ENCODE measurements around the gene OPTC. TPM values are rescaled to one million over a fixed set of nuclear protein-coding genes. Genes with fewer than 3 reads are reported as not detected.
"Not testable (repeated sequence)": the region's sequence is repeated elsewhere in the genome, so short reads cannot be mapped to it uniquely, and the experiment has no call there.

OPTC gene
- total RNA-seq, 1 experiment from 2014 or later: not detected

- Histone ChIP-seq H3K4me1 (peaks cover 4% of the 10 kb centered on the region; the same call in 1 of the 2 replicates), H3K9me3 (replicated peaks) (no peaks in the 10 kb centered on the region), H3K27me3 (peaks cover 16% of the 10 kb centered on the region), H3K27ac (no peak overlapping the region), H3K4me3 (no peak overlapping the region), H3K36me3 (no peaks in the 10 kb centered on the region)
- no peak for DNase-seq
Observed at GRCh38 chr1:203459671-203460201, 34.2 kb upstream of the OPTC start.

- peaks cover 35% of the 10 kb centered on the region for H3K27me3 ChIP-seq
- H3K36me3 ChIP-seq: no peaks in the 10 kb centered on the region
- H3K9me3 ChIP-seq (replicated peaks): no peaks in the 10 kb centered on the region
- H3K4me3 ChIP-seq: no peak overlapping the region
- no peak for DNase-seq
- no peak overlapping the region for H3K27ac ChIP-seq
- H3K4me1 ChIP-seq: no peaks in the 10 kb centered on the region
Observed at GRCh38 chr1:203461717-203462116, 32.2 kb upstream of the OPTC start.

- no peaks in the 10 kb centered on the region for H3K36me3 ChIP-seq
- H3K9me3 ChIP-seq (replicated peaks): no peaks in the 10 kb centered on the region
- H3K27me3 ChIP-seq: peaks cover 36% of the 10 kb centered on the region
- H3K27ac ChIP-seq: no peak overlapping the region
- no peak for DNase-seq
- no peaks in the 10 kb centered on the region for H3K4me1 ChIP-seq
- no peak overlapping the region for H3K4me3 ChIP-seq
Observed at GRCh38 chr1:203462143-203462542, 31.8 kb upstream of the OPTC start.

DNA sequence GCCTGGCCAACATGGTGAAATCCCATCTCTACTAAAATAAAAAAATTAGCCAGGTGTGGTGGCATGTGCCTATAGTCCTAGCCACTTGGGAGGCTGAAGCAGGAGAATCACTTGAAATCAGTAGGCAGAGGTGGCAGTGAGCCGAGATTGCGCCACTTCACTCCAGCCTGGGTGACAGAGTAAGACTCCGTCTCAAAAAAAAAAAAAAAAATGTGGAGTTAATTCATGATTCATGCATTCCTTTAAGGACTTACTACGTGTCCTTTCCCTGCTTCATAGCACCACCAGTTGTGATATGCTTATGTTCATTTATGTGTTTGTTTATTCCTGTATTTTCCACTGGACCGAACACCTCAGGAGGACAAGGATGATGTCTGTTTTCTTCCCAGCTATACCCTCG is 31.1 kb upstream of the OPTC start:
- Histone ChIP-seq H3K36me3 (no peaks in the 10 kb centered on the region), H3K4me1 (no peaks in the 10 kb centered on the region), H3K9me3 (replicated peaks) (no peaks in the 10 kb centered on the region), H3K4me3 (no peak overlapping the region), H3K27ac (no peak overlapping the region), H3K27me3 (peaks cover 36% of the 10 kb centered on the region)
- no peak for DNase-seq

DNA sequence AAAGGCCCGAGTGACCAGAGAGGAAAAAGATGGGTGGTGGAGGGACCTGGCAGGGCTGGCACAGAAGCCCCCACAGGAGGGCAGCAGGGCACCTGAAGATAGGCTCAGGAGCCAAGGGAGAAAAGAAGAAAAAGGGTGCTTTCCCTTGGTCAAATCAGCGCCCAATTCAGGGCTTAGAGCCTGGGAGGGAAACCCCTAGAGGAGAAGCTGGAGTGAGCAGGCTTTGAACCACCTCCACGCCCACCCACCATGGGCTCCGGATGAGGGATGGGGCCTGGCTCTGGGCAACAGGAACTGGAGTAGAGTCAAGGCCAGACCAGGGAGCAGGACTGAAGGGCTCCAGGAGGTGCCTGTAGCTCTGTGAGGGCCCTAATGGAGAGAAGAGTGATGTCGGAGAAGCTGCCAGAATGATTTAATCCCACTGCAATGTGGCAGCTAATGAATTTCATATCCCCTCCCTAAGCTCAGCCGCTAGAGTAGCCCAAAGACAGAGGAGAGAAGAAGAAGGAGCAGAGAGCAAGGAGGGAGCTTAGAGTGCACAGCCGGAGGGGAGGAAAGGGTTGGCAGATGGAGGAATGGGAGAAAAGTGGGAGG is 30.4 kb upstream of the OPTC start:
- Histone ChIP-seq H3K36me3 (no peaks in the 10 kb centered on the region), H3K9me3 (replicated peaks) (no peaks in the 10 kb centered on the region), H3K27me3 (peaks cover 36% of the 10 kb centered on the region), H3K4me3 (no peak overlapping the region), H3K27ac (no peak overlapping the region), H3K4me1 (no peaks in the 10 kb centered on the region)
- DNase-seq: no peak

- Histone ChIP-seq H3K4me3 (no peak overlapping the region), H3K27me3 (peaks cover 36% of the 10 kb centered on the region), H3K36me3 (no peaks in the 10 kb centered on the region), H3K27ac (no peak overlapping the region), H3K9me3 (replicated peaks) (no peaks in the 10 kb centered on the region), H3K4me1 (no peaks in the 10 kb centered on the region)
- no peak for DNase-seq
Observed at GRCh38 chr1:203464226-203464625, 29.7 kb upstream of the OPTC start.

DNA sequence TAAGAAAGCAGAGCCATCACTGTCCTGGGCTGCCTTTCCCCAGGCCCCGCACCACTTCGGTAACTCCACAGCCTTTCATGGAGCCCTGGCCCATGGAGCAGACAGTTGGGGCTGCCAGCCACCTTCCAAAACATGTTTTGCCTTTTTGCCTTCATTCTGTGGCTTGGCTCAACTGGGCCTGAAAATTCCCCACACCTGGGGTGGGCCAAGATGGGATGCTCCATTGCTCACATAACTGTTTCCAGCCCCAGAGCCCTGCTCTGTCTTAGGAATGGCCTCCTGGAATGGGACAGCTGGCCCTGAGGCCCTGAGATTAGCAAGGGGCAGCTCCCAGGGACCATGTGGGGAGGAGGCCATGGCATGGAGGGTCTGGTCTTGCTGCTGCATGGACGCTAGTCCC is 29.2 kb upstream of the OPTC start:
- H3K36me3 ChIP-seq: no peaks in the 10 kb centered on the region
- H3K4me1 ChIP-seq: no peaks in the 10 kb centered on the region
- peaks cover 32% of the 10 kb centered on the region for H3K27me3 ChIP-seq
- H3K27ac ChIP-seq: no peak overlapping the region
- no peaks in the 10 kb centered on the region for H3K9me3 ChIP-seq (replicated peaks)
- no peak overlapping the region for H3K4me3 ChIP-seq
- DNase-seq: no peak

GRCh38 chr1:203465146-203465798 is 28.7 kb upstream of the OPTC start:
- Histone ChIP-seq H3K4me3 (no peak overlapping the region), H3K36me3 (no peaks in the 10 kb centered on the region), H3K27me3 (peaks cover 31% of the 10 kb centered on the region), H3K9me3 (replicated peaks) (no peaks in the 10 kb centered on the region), H3K27ac (no peak overlapping the region), H3K4me1 (no peaks in the 10 kb centered on the region)
- no peak for DNase-seq

GRCh38 chr1:203465948-203466347 is 28.0 kb upstream of the OPTC start:
- no peak overlapping the region for H3K27ac ChIP-seq
- H3K4me1 ChIP-seq: no peaks in the 10 kb centered on the region

DNA sequence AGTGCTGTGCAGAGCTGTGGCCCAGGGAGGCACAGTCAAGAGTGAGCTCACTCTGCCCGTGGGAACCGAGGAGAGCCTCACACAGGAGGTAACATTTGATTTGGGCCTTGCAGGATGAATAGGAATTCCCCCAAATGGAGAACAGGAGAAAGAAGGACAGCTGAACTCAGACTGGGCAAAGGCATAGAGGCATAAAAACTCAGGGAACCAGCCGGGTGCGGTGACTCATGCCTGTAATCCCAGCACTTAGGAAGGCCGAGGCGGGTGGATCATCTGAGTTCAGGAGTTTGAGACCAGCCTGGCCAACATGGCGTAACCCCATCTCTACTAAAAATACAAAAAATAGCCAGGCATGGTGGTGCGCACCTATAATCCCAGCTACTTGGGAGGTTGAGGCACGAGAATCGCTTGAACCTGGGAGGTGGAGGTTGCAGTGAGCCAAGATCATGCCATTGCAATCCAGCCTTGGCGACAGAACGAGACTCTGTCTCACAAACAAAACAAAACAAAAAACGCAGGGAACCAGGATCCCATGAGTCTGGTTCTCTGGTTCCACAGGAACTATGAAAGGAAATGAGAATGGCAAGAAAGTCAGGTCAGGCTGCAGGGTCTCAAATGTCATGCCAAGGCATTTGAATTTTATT is 26.9 kb upstream of the OPTC start:
- not testable (repeated sequence) for H3K4me3 ChIP-seq; H3K9me3 ChIP-seq (replicated peaks); H3K27ac ChIP-seq; H3K4me1 ChIP-seq; H3K36me3 ChIP-seq
- DNase-seq: peak in 1 of 2 experiments; percentile 30
- peaks cover 31% of the 10 kb centered on the region for H3K27me3 ChIP-seq

More at GRCh38 chr1:203465948-203466347, 28.0 kb upstream of the OPTC start:
- DNase-seq: no peak
- H3K4me3 ChIP-seq: no peak overlapping the region
- H3K36me3 ChIP-seq: no peaks in the 10 kb centered on the region
- no peaks in the 10 kb centered on the region for H3K9me3 ChIP-seq (replicated peaks)
- peaks cover 31% of the 10 kb centered on the region for H3K27me3 ChIP-seq

DNA sequence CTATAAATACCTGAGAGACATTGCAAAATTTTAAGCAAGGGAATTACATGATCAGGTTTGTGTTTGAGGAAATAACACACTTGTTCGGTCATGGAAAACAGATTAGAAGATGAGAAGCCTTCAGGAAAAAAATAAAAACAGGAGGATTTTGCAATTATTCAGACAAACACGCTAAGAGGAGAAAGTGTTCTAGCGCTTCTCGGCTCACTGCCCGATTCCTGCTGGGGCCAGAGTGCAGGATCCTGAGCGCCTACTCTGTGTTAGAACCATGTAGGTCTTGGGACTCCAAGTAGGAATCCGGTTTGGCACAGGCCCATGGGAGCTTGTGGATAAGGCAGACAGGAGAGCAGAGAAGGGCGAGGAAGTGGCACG is 26.4 kb upstream of the OPTC start:
- no peak overlapping the region for H3K4me3 ChIP-seq
- no peak overlapping the region for H3K27ac ChIP-seq
- H3K4me1 ChIP-seq: no peaks in the 10 kb centered on the region

GRCh38 chr1:203468326-203468725 is 25.6 kb upstream of the OPTC start:
- Histone ChIP-seq H3K4me1 (no peaks in the 10 kb centered on the region), H3K27ac (no peak overlapping the region), H3K4me3 (no peak overlapping the region), H3K9me3 (replicated peaks) (no peaks in the 10 kb centered on the region), H3K27me3 (peaks cover 27% of the 10 kb centered on the region), H3K36me3 (no peaks in the 10 kb centered on the region)
- no peak for DNase-seq

More for the DNA sequence above, 26.4 kb upstream of the OPTC start:
- Histone ChIP-seq H3K9me3 (replicated peaks) (no peaks in the 10 kb centered on the region), H3K27me3 (peaks cover 31% of the 10 kb centered on the region), H3K36me3 (no peaks in the 10 kb centered on the region)
- DNase-seq: no peak

DNA sequence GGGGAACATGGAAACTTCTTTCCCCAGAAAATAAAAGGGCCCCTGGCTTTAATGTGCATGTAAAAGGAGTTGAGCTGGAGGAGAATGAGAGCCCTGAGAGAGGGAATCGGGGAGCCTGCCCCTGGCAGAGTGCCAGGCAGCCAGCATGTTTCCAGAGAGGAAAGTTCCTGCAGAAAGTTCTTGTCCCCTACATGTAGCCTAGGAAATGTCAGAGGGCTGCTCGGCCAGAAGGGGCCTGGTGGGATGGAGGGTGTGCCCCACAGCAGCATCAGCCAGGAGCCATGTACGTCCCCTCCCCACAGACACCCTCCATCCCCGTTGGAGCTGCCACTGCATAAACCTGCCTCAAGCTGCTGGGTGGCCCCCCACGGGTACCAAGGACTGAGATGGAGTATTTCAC is 23.7 kb upstream of the OPTC start:
- no peaks in the 10 kb centered on the region for H3K4me1 ChIP-seq
- H3K27me3 ChIP-seq: peaks cover 16% of the 10 kb centered on the region
- H3K4me3 ChIP-seq: no peak overlapping the region
- no peak overlapping the region for H3K27ac ChIP-seq
- no peaks in the 10 kb centered on the region for H3K36me3 ChIP-seq
- no peaks in the 10 kb centered on the region for H3K9me3 ChIP-seq (replicated peaks)
- no peak for DNase-seq

GRCh38 chr1:203471841-203472240 is 22.1 kb upstream of the OPTC start:
- Histone ChIP-seq H3K36me3 (no peaks in the 10 kb centered on the region), H3K4me3 (no peak overlapping the region), H3K9me3 (replicated peaks) (no peaks in the 10 kb centered on the region), H3K4me1 (no peaks in the 10 kb centered on the region), H3K27ac (no peak overlapping the region), H3K27me3 (peaks cover 3% of the 10 kb centered on the region)
- no peak for DNase-seq

DNA sequence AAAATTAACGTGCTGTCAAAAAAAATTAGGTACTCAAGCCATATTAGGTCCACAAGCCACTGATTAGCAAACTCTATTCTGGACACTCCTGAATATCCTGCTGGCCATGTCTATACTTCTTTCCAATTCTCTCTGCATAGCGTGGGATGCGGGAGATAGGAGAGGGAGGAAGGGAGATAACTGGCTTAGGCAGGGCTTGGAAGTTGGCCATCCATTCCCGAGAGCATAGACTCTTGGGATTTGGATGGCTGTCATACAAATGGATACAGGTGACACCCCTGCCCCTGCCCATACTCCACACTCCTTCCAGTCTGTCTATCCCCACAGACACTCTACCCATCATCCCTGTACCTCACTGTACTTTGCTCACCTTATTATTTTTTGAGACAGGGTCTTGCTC is 20.7 kb upstream of the OPTC start:
- Histone ChIP-seq H3K4me3 (no peak overlapping the region), H3K9me3 (replicated peaks) (no peaks in the 10 kb centered on the region)
- DNase-seq: no peak

More for the DNA sequence above, 20.7 kb upstream of the OPTC start:
- H3K36me3 ChIP-seq: no peaks in the 10 kb centered on the region
- no peaks in the 10 kb centered on the region for H3K4me1 ChIP-seq
- no peak overlapping the region for H3K27ac ChIP-seq
- H3K27me3 ChIP-seq: peaks cover 3% of the 10 kb centered on the region
